Measurements from ENCODE around the gene SPAG16.

DNA sequence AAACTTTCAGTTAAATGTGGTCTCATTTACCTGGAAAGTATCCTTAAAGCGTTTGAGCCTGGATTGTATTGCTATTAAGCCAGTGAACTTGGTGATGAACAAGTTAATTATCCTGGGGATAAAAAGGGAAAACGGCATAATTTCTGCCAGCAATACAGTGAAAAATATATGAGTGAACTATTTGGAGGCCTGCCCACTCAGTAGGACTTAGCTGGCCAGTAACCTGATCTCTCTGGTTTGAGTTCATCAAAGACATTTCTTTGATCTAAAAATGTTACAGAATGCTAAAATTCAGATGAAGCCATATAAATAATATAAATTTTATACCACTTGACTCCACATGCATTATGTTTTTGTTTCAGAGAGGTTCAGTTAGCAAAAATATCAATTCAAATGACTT, 885.5 kb downstream of the SPAG16 start:
- no peak for TF ChIP-seq POLR2AphosphoS5 (IDR thresholded peaks at IDR 0.05; ENCODE audit: borderline replicate concordance, low read depth, low read length)
- no peak for TF ChIP-seq EZH2 (IDR thresholded peaks at IDR 0.05)
